Mesodermal cell (in vitro differentiated cells): ENCODE data around the gene ARHGAP26.

Experiments
- H3K27ac ChIP-seq: 2 replicates; pipeline ENCODE4 v1.7.0; 2013; ENCODE audit warnings: mild to moderate bottlenecking, low read depth, low read length, moderate library complexity; ENCODE audit not compliant: severe bottlenecking
- H3K36me3 ChIP-seq: 2 replicates; pipeline ENCODE4 v1.7.1; 2013; ENCODE audit warnings: mild to moderate bottlenecking, low read length, moderate library complexity; ENCODE audit not compliant: control insufficient read depth, insufficient read depth
- H3K4me1 ChIP-seq: one replicate; pipeline ENCODE4 v1.7.1; 2013; ENCODE audit warnings: mild to moderate bottlenecking, low read length; ENCODE audit not compliant: insufficient read depth, control insufficient read depth, poor library complexity, severe bottlenecking
- H3K4me3 ChIP-seq: 2 replicates; pipeline ENCODE4 v1.7.0; 2013; ENCODE audit warnings: low read length, control low read depth, mild to moderate bottlenecking; ENCODE audit not compliant: insufficient read depth, poor library complexity, severe bottlenecking; ENCODE audit errors: extremely low read depth
- H3K9me3 ChIP-seq: 2 replicates; pipeline ENCODE4 v1.7.1; 2013; ENCODE audit warnings: mild to moderate bottlenecking, low read length, moderate library complexity; ENCODE audit not compliant: control insufficient read depth
- WGBS, 2 experiments: methylation state at CpG; one replicate each; pipeline ENCODE4 v1.1.5; 2013; ENCODE audit warnings: missing lambda C conversion rate in 2 of 2; ENCODE audit not compliant: insufficient coverage in 2 of 2; 5-methylcytosine and 5-hydroxymethylcytosine counted together

ARHGAP26 gene

GRCh38 chr5:143231416-143231815, 461.2 kb downstream of the ARHGAP26 start:
- Histone ChIP-seq H3K9me3 (no peaks in the 10 kb centered on the region), H3K27ac (no peak overlapping the region), H3K36me3 (no peaks in the 10 kb centered on the region), H3K4me3 (no peak overlapping the region), H3K4me1 (no peaks in the 10 kb centered on the region)
- WGBS, 2 experiments = 80% methylated on average over 1 of the region's 3 CpGs; no CpG with 5 or more reads in 1 of the 2 experiments

- no peak overlapping the region for H3K4me3 ChIP-seq
- 95 to 96% methylated on average over 3 to 4 of the region's 7 CpGs for WGBS, 2 experiments
These were observed 462.0 kb downstream of the ARHGAP26 start for GRCh38 chr5:143231973-143232812.

GRCh38 chr5:143233031-143233430, 462.9 kb downstream of the ARHGAP26 start:
- no peak overlapping the region for H3K27ac ChIP-seq
- WGBS, 2 experiments = 96 to 100% methylated on average over 2 of the region's 2 CpGs
- H3K4me1 ChIP-seq = no peaks in the 10 kb centered on the region
- no peaks in the 10 kb centered on the region for H3K36me3 ChIP-seq
- no peak overlapping the region for H3K4me3 ChIP-seq
- H3K9me3 ChIP-seq = no peaks in the 10 kb centered on the region

More at GRCh38 chr5:143231973-143232812, 462.0 kb downstream of the ARHGAP26 start:
- H3K36me3 ChIP-seq = no peaks in the 10 kb centered on the region
- H3K4me1 ChIP-seq = no peaks in the 10 kb centered on the region
- H3K9me3 ChIP-seq = no peaks in the 10 kb centered on the region
- H3K27ac ChIP-seq = no peak overlapping the region

- Histone ChIP-seq H3K4me1 (no peaks in the 10 kb centered on the region), H3K36me3 (no peaks in the 10 kb centered on the region), H3K27ac (no peak overlapping the region), H3K9me3 (no peaks in the 10 kb centered on the region), H3K4me3 (no peak overlapping the region)
- 83 to 97% methylated on average over 6 to 7 of the region's 9 CpGs for WGBS, 2 experiments
These were observed 464.1 kb downstream of the ARHGAP26 start for GRCh38 chr5:143234162-143234842.

GRCh38 chr5:143235423-143235822, 465.2 kb downstream of the ARHGAP26 start:
- H3K27ac ChIP-seq = no peak overlapping the region
- H3K4me1 ChIP-seq = no peaks in the 10 kb centered on the region
- WGBS, 2 experiments = 89% methylated on average over 3 of the region's 3 CpGs; no CpG with 5 or more reads in 1 of the 2 experiments

GRCh38 chr5:143236682-143237081, 466.5 kb downstream of the ARHGAP26 start:
- no peaks in the 10 kb centered on the region for H3K4me1 ChIP-seq
- H3K4me3 ChIP-seq = no peak overlapping the region
- no peaks in the 10 kb centered on the region for H3K9me3 ChIP-seq
- H3K27ac ChIP-seq = no peak overlapping the region
- no peaks in the 10 kb centered on the region for H3K36me3 ChIP-seq
- no CpG with 5 or more reads among the region's 2 CpGs for WGBS, 2 experiments

More at GRCh38 chr5:143235423-143235822, 465.2 kb downstream of the ARHGAP26 start:
- no peaks in the 10 kb centered on the region for H3K36me3 ChIP-seq
- no peak overlapping the region for H3K4me3 ChIP-seq
- H3K9me3 ChIP-seq = no peaks in the 10 kb centered on the region

GRCh38 chr5:143237664-143238063, 467.5 kb downstream of the ARHGAP26 start:
- Histone ChIP-seq H3K4me1 (peaks cover under 1% of the 10 kb centered on the region), H3K4me3 (no peak overlapping the region), H3K36me3 (no peaks in the 10 kb centered on the region), H3K9me3 (no peaks in the 10 kb centered on the region), H3K27ac (no peak overlapping the region)
- 91 to 96% methylated on average over 7 of the region's 10 CpGs for WGBS, 2 experiments

- Histone ChIP-seq H3K27ac (no peak overlapping the region), H3K36me3 (no peaks in the 10 kb centered on the region), H3K4me3 (no peak overlapping the region), H3K9me3 (no peaks in the 10 kb centered on the region), H3K4me1 (peaks cover 10% of the 10 kb centered on the region)
- 100% methylated on average over 1 of the region's 2 CpGs; no CpG with 5 or more reads in 1 of the 2 experiments for WGBS, 2 experiments
These were observed 468.4 kb downstream of the ARHGAP26 start for GRCh38 chr5:143238620-143239019.

- Histone ChIP-seq H3K4me3 (no peak overlapping the region), H3K36me3 (no peaks in the 10 kb centered on the region), H3K9me3 (no peaks in the 10 kb centered on the region), H3K27ac (no peak overlapping the region), H3K4me1 (peaks cover 22% of the 10 kb centered on the region)
- 87 to 97% methylated on average over 4 of the region's 5 CpGs for WGBS, 2 experiments
These were observed 469.8 kb downstream of the ARHGAP26 start for GRCh38 chr5:143239882-143240518.

GRCh38 chr5:143241892-143242291, 471.7 kb downstream of the ARHGAP26 start:
- peaks cover 25% of the 10 kb centered on the region for H3K4me1 ChIP-seq
- peaks cover 9% of the 10 kb centered on the region for H3K9me3 ChIP-seq
- no peaks in the 10 kb centered on the region for H3K36me3 ChIP-seq
- 100% methylated on average over 1 of the region's 1 CpG; no CpG with 5 or more reads in 1 of the 2 experiments for WGBS, 2 experiments
- no peak overlapping the region for H3K27ac ChIP-seq
- no peak overlapping the region for H3K4me3 ChIP-seq
